GM18517 (cell line): ENCODE results near the gene ZNF608.

ENCODE experiments used
- ATAC-seq: cut with Tn5 transposase; IDR thresholded peaks from one replicate; pipeline ENCODE4 v1.9.1; 2021; ENCODE audit warnings: mild to moderate bottlenecking, moderate library complexity; ENCODE audit not compliant: unreplicated experiment

ZNF608 gene

DNA sequence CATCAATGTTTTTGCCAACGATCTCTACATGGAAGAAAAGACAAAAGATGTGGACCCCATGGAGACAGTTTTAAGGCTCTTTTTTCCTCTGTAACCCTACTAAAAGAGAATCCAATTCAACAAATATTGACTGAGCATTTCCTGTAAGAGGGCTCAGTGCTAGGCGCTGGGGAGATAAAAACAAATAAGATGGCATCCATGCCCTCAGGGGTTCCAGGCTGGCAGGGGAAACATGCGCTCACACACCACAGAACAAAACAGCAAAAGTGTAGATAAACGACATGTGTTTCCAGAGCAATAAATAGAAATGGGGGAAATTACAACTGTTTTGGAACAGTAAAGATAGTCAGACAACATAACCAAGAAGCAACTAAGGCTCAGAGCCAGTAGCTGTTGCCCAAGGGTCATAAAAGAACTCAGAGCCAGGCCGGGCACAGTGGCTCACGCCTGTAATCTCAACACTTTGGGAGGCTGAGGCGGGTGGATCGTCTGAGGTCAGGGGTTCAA is 25.2 kb downstream of the ZNF608 start:
- ATAC-seq, result no peak

GRCh38 chr5:124720593-124720992 is 25.8 kb downstream of the ZNF608 start:
- no peak for ATAC-seq

DNA sequence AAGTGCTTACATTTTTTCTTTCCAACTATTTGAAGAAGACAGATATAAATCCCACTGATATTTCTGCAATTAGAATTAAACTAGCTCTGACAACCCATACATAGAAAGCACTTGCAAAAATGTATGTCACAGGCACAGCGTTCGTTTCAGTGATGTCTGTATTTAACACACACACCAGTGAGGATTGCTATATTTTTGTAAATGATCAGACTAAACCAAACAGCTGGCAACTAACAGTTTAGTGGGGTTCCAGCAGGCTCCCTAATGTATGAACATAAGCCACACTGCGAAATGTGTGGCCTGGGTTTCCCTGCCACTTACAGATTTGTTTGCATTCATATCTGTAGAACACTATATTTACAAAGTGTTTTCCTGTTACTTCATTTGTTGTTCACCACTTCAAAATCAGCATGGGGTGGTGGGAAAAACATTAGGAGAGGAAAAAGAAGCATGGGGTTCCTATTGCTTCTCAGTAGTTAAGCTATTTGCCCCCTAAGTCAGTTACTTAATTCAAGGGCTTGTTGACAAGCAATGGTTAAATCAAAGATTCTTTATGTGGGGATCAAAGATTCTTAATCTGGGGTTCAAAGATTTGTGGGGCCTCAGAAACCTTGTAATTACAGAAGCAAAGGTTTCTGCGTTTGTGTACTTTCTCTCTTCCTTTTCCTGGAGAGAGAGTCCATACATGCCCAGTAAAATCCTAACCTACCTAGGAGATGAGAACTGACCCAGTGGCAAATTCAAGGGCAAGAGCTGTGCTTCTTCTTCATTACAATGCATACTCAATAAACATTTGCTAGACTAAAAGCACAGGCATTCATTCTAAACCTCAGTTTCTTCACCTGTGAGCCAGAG is 27.1 kb downstream of the ZNF608 start:
- ATAC-seq, result no peak

GRCh38 chr5:124718380-124718789 is 28.1 kb downstream of the ZNF608 start:
- no peak for ATAC-seq

GRCh38 chr5:124716169-124716568 is 30.3 kb downstream of the ZNF608 start:
- no peak for ATAC-seq

DNA sequence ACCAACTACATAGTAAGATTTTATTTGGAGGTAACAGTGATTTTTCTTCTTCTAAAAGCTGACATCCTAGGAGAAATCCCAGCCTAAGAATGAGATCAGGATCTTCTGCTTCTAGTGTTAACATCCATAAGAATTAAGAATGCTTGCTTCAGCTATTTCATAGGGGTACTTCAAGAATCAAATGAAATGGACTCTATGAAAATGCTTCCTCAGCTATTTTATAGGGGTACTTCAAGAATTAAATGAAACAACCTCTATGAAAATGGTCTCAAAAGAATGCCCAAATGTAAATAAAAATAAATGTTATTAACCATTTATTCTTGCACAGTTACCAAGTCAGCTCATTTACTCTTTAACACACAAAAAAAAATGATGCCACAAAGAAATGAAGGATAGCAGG is 31.5 kb downstream of the ZNF608 start:
- ATAC-seq, result no peak

DNA sequence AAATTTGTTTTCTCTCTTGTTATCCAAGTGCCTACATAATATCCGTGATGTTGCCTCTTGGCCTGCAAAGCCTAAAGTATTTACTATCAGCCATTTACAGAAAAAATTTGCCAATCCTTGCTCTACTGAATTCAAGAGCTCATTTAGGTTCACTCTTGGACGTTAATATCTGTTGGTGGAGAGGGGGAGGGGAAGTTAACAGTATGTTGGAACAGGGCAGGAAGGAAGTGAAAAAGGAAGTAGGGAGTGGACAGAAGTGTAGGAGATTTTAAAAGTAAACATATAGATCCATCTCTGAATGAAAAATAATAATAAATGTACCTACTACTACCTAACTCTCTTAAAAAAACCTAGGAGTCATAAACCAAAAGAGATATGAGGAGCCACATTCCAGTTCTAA is 32.8 kb downstream of the ZNF608 start:
- ATAC-seq, result no peak

- ATAC-seq, result no peak
Measured at GRCh38 chr5:124712731-124713305, 33.6 kb downstream of the ZNF608 start.

DNA sequence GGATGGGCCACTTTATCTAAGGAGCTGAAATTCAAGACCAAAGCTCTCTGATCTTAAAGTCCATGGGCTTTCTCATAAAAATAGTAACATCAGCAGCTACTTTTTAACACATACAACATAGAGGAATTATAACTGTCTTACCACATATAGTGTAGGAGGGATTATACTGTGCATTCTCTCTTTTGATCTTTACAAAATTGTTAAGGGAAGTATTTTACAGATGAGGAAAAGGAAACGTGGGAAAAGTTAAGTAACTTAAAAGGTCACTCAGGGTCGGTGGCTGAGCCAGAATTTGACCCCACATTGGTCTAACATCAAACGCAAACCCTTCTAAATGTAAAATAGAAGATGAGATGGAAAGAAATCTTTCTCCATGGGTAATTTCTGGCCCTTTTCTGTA is 38.4 kb downstream of the ZNF608 start:
- no peak for ATAC-seq

- no peak for ATAC-seq
Measured at GRCh38 chr5:124707520-124707919, 38.9 kb downstream of the ZNF608 start.

- ATAC-seq, result no peak
Measured at GRCh38 chr5:124706729-124707361, 39.6 kb downstream of the ZNF608 start.

- ATAC-seq, result peak; percentile 21
Measured at GRCh38 chr5:124706051-124706450, 40.4 kb downstream of the ZNF608 start.

DNA sequence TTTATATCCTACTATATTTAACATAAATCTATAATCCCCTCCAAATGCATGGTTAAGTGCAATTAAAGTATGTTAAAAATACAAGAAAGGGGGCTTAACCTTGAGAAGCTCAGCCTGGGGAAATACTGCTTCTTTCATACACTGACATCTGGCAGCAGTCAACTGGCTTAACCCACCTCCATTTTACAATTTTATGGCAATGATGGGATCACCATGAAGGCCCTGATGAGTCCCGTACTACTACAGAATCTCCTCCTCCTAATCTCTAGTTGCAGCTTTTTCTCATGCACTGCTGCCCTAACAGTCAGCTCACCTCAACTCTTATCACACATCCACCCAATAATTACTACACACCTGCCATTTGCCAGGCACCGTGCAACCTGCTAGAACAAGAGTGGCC is 40.9 kb downstream of the ZNF608 start:
- ATAC-seq, result no peak

DNA sequence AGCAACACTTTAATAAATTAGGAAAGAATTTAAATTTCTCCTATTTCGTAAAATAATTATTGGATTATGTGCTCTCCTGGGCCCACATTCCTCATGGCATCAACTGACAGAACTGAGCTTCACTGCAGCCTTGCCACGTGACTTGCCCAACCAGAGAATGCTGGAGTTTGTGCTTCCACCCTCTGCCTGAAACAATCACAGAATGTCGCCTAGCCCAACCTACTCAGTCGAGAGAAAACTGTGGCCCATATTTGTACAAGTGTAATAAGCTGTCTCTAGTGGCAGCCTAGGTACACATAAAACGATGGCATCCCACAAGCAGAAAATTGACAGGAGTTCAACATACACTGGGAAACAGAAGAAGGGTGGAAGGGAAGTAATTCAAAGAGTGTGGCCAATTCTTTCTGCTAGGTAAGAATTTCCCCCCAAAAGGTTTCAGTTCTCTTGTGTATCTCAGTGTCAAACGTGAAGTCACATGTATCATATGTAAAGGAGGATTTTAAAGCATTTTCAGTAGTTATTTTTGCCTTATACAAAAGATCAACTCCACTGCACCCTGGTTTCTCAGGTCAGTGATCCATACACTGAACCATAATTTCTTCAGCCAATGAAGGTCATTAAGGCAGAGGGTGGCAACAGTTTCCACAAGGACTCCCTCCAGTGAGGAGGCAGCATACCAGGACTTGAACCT is 41.7 kb downstream of the ZNF608 start:
- peak; percentile 91 for ATAC-seq

GRCh38 chr5:124703995-124704394 is 42.4 kb downstream of the ZNF608 start:
- no peak for ATAC-seq

DNA sequence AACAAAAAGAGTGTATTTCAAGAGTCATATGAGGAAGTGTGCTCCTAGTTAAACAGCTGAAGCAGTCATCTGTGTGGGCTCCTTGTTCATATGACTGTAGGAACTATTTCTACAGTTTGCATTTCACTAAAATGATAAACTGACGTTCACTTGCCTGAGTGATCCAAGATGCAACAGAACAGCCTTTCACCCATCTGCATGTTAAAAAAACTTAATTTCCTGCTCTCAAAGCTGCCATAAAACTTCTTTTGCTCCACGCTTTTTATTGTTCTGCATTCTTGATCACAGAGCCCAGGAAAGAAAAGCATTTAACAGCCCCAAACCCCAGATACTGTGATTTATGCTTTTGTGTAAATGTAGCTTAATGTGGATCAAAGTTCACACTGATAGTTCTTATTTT is 43.9 kb downstream of the ZNF608 start:
- ATAC-seq, result no peak

DNA sequence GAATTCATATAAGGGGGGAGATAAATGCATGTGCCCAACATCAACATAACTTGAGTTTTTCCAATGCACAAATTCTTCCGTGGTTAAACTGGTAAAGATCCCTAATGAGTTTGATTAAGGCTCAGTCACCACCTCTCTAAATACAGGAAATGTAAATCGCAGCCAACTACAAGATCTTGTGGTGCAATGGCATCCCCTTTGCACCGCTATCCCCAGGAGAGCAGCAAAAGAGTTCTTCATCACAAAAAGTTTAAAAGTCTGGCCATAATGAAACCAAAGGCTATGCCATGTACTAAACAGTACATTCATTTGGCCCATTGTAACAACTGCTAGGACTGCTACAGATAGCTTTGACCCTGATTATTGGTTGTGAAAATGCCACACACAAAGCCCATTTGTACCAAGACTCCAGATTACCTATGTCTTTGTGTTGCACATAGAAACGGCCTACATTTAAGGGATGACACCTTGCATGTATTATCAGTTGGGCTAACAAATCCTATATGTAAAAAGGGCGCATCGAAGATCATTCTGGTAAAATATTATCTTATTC is 44.5 kb downstream of the ZNF608 start:
- ATAC-seq, result no peak

DNA sequence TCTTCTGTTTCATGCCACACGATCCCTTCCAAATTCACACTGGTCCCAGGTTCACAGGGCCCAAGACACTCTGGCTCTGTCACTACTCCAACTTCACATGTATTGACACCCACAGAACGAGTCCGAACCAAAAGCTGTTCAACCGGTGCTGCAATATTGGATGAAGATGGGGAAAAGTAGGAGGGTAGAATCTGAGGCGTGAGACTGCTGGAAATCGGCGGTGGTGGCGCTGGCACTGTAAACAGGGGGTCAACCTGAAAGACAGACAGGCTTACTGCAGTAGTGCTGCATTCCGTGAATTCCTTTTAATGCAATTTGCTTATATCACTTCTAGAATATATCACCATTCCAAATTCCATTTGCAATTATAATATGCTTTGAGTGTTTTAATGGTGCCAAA is 45.4 kb downstream of the ZNF608 start:
- no peak for ATAC-seq

- ATAC-seq, result no peak
Measured at GRCh38 chr5:124700333-124700732, 46.1 kb downstream of the ZNF608 start.

DNA sequence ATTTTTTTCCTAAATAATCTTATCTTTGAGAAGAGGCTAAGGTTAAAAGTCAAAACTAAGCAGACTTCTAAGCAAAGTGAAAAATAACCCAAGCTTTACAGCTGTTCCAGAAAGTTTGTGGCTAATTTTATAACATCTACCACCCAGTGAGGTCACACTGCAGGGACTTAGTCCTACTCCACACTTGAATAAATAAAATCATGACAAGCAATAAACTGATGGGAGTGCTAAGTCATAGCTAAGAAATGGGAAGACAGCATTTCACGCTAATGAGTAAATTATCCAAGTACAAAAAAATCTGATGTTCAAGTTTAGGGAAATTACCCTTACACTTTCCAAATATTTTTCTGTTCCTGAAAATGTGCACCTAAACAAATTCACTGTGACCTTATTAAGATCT is 47.7 kb downstream of the ZNF608 start:
- ATAC-seq, result no peak
